Fibroblast of skin of abdomen (primary cell): ENCODE data around the gene PHLDA1.
A peak's percentile ranks its signal among the peaks of the same experiment; 100 is the strongest.
"Not testable (repeated sequence)": the region's sequence is repeated elsewhere in the genome, so short reads cannot be mapped to it uniquely, and the experiment has no call there.

Experiments
- DNase-seq: peaks from one replicate; pipeline ENCODE4 v3.0.0-alpha.2; 2013

The PHLDA1 gene

DNA sequence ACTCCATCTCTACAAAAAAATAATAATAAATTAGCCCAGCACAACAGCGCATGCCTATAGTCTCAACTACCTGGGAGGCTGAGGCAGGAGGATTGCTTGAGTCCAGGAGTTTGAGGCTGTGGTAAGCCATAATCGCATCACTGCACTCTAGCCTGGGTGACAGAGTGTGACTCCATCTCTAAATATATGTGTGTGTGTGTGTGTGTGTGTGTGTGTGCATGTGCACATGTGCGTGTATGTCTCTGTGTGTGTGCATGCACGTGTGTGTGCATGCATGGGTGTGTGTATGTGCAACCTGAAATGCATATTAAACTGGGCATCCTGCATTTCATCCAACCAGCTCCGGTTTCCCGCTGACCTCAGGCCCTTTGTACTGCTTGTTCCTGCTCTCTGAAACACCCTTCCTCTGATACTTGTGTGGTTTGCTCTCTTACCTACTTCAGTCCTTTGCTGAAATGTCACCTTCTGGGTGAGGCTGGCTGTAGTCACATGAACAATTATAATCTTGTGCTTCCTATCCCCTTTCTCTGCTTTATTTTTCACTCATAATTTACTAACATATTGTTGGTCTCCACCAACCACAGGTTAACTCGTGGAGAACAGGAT lies 46.9 kb downstream of the PHLDA1 start:
- no peak for DNase-seq

DNA sequence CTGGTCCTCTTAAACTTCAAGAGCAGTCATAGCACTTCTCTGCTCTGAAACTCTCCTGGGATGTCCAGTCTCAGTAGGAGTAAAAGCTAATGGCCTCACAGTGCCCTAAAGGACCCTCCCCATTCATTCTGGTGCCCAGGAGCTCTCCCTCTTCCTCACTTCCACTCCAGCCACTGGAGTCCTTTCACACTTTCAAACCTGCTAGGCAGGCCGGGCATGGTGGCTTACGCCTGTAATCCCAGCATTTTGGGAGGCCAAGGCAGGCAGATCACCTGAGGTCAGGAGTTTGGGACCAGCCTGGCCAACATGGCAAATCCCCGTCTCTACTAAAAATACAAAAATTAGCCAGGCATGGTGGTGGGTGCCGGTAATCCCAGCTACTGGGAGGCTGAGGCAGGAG lies 47.7 kb downstream of the PHLDA1 start:
- not testable (repeated sequence) for DNase-seq

DNA sequence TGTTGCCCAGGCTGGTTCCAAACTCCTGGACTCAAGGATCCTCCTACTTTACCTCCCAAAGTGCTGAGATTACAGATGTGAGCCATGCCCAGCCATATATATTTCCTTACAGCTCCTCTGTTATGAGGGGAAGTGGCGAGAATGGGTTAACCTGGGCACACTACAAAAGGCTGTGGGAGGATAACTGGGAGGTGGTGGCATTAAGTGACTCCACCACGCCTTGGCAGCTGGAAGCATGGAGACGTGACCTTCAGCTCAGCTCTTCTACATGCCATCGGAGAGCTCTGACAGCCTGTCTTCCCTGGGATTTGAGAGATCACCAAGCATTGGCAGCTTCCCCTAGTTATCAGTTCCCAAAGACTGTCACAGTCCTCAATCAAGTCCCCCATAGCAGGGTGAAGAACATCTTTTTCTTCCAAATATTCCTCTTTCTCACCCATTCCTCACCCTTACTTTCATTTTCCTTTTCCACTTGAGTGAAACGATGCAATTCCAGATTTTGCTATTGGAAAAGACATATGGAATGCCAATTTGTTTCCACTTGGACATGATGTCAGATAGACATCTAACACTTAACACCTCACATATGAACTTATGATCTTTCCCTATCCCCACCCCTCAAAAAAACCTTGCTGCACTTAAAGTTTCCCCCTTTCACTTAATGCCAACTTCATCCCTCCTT lies 48.5 kb downstream of the PHLDA1 start:
- no peak for DNase-seq

DNA sequence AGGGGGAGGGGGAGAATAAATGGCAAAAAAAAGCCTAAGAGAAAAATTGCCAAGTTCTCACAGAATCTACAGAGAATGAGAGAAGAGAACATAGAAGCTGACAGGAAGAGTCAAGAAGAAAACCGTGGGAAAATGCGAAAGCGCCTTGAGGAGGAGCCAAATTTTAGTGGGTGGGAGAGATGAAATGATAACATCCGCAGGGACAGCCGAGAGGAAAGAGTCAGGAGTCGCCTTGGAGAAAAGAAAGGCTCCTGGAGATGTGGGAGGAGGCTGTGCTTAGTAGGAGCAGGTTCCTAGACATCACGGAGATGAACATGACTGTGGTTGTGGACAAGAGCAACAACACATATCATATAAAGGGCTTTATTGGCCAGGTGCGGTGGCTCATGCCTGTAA lies 49.4 kb downstream of the PHLDA1 start:
- no peak for DNase-seq

DNA sequence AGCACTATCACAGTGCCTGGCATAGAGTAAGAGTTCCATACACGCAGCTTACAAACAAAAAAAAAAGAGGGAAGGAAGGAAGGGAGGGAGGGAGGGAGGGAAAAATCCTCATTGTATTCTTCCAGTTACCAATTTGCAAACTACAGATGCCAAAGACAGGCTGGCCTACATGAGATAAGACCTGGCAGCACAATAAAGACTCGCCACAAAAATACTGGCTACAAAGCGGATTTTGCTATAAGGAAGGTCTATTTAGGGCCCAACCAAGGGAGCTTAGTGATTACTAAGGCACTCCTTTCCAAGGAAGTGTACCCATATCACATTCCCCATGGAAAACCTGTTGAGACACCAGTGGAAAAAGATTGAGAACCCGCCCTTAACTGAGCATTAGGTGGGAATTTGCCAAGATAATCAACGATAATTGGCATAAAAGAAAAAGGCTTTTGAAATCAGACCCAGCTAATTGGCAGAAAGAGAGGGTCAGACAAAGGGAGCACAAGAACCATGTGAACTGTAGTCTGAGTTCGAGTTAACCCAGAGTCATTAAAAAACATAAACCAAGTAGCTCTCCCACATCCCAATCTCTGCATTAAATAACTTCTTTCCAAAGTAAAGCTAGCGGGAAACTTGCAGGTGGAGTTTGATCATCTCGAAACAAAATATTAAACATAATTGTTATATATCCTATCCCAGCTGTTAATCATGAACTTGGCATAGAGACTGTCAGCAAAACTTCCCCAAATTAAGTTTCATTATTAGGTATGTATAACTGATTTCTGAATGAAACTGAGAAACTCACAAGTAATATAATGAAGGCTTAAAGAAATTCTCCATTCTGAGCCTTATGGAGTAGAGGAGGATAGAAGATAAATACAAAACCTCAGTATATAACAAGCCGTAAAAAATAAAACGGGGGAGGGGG lies 50.1 kb downstream of the PHLDA1 start:
- no peak for DNase-seq

DNA sequence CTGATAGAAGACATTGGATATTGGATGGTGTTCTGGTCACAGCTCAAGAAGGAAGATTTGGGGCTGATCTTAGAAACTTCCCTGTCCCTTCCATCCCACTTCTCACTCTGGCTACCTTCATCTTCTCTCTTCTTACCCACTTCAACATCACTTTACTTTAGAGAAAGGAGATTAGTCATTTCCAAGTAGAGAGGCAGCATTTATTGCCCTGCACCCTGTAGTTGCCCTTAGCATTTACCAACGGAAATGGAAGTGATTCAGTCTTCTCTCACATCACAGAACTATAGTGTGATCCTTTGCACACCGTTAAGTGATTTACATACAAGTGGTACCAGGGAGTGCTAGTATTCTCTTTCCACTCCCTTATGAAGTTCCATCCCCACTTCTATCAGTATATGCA lies 52.4 kb downstream of the PHLDA1 start:
- DNase-seq = peak; percentile 42

DNA sequence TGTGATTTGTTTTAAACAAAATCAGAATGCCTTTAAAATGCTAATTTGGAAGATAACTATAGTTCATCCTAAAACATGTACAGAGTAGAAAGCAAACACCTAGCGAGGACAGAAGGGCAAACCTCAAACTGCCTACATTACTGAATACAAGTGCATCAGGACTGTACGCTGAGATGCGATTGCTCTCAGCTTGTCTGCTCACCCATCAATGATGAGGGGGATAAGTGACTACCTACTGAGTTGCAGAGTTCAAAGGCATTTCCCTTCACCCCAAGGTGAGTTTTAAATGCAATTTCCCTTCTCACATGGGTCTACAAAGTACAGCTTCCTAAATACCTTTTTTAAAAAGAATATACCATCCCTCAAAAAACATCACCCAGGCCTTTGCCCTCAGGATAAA lies 52.9 kb downstream of the PHLDA1 start:
- no peak for DNase-seq

DNA sequence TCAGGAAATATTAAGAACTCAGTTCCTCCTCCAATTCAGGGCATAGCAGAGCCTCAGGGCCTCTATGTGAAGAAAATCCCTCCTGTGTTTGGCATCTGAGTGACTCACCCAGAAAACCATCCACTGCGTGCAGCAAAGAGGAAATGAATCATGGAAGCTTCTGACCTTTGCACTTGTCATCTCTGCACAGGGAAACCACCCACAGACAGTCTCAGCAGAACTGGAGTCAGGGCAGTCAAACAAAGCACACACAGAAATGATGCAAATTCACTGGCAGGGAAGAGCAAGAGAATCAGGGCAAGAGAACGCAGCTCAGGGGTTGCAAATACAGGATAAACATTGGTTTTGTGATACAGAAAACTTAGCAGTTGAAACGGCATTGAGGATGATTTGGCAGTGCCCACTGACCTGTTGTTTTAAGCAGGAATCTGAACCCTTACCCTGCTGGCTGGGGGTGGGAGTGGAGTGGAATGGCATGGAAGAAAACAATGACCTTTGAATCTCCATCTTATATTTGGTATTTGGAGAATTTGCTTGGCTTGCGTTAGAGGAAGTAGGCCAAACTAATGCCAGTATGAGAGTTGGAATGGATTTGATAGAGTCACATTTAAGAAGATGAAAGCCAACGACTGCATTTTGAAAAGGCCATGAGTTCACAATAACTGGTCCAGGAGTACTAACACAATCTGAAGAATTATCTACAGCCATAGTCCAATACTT lies 53.5 kb downstream of the PHLDA1 start:
- DNase-seq = peak; percentile 99

DNA sequence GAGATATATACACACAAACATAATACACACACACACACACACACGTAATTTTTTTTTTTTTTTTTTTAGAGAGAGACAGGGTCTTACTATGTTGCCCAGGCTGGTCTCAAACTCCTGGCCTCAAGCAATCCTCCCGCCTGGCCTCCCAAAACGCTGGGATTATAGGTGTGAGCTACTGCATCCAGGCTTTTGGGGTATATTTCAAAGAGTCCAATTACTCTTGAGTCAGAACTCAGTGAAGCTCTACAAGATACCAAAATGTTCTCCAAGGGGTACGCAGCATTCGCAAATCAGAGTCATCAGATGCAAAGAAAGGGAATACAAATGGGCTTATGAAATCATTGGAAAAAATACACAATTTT lies 54.0 kb downstream of the PHLDA1 start:
- DNase-seq = no peak

DNA sequence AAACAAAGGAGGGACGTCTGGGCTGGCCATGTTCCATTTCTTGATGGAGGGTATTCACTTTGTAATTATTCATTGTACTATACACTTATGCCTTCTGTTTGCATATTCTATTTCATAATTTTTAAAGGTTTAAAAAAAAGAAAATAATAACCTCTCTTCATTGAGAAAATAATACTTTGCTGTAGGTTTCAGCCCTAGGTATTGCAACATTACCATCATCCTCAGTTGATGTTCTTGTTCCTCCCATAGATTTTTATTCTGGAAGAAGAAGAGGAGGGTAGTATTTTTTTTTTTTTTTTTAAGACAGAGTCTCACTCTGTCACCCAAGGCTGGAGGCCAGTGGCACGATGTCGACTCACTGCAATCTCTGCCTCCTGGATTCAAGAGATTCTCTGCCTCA lies 54.7 kb downstream of the PHLDA1 start:
- DNase-seq = no peak

DNA sequence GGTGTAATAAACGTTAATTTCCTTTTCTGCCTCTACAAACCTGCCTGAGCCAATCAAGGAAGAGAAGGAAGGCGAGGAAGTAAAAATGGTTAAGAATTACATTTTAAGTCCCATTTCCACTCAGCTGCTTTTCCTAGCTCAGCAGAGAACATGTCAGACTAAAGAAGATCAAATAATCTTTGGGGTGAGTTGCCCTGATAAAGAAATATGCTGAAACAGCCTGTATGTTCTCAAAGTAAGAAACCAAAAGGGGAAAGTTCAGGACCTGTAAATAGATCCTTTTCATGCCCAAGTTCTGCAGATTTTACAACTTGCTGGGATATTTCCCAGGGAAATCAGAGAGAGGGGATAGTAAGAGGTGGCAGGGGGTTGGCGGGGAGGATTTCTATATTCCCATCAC lies 55.5 kb downstream of the PHLDA1 start:
- no peak for DNase-seq

DNA sequence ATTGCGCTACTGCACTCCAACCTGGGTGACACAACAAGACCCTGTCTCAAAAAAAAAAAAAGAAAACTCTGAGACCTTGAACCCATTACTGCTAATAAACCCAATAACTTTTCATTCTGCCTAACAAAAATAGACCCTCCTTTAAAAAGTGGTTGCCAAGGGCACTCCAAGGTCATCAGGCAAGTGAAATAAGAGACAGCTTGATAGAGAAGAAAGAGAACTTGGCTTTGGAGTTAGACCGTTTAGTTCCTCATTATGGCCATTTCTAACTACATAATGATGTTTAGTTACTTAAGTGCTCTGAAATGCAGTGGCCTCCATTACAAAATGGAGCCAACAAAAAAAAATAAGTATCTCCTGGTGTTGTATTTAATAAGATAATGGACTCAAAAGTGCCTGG lies 55.9 kb downstream of the PHLDA1 start:
- no peak for DNase-seq
